ENCODE data around the gene SLC44A3.
"Not testable (repeated sequence)": the region's sequence is repeated elsewhere in the genome, so short reads cannot be mapped to it uniquely, and the experiment has no call there.

The SLC44A3 gene

GRCh38 chr1:94840381-94840780, 20.2 kb downstream of the SLC44A3 start:
- not testable (repeated sequence) for DNase-seq

GRCh38 chr1:94840808-94841207, 20.7 kb downstream of the SLC44A3 start:
- DNase-seq: no peak

- no peak for DNase-seq
These were observed 23.3 kb downstream of the SLC44A3 start for GRCh38 chr1:94843430-94843829.

- no peak for DNase-seq
These were observed 23.7 kb downstream of the SLC44A3 start for GRCh38 chr1:94843846-94844245.

GRCh38 chr1:94846308-94846707, 26.2 kb downstream of the SLC44A3 start:
- DNase-seq: no peak

GRCh38 chr1:94851571-94851970, 31.4 kb downstream of the SLC44A3 start:
- DNase-seq: no peak

GRCh38 chr1:94852788-94853187, 32.6 kb downstream of the SLC44A3 start:
- DNase-seq: no peak

GRCh38 chr1:94854458-94855306, 34.5 kb downstream of the SLC44A3 start:
- peak; percentile 86 to 89 for DNase-seq

GRCh38 chr1:94855307-94855700, 35.1 kb downstream of the SLC44A3 start:
- no peak for DNase-seq

GRCh38 chr1:94856004-94856403, 35.8 kb downstream of the SLC44A3 start:
- DNase-seq: no peak

- no peak for DNase-seq
These were observed 36.7 kb downstream of the SLC44A3 start for GRCh38 chr1:94856868-94857267.

GRCh38 chr1:94858276-94858675, 38.1 kb downstream of the SLC44A3 start:
- no peak for DNase-seq

- no peak for DNase-seq
These were observed 39.0 kb downstream of the SLC44A3 start for GRCh38 chr1:94859174-94859573.

- DNase-seq: no peak
These were observed 42.6 kb downstream of the SLC44A3 start for GRCh38 chr1:94862718-94863117.

GRCh38 chr1:94863297-94863911, 43.2 kb downstream of the SLC44A3 start:
- peak in 1 of 2 experiments; percentile 10 for DNase-seq

- DNase-seq: no peak
These were observed 43.8 kb downstream of the SLC44A3 start for GRCh38 chr1:94863919-94864318.

GRCh38 chr1:94864821-94865220, 44.7 kb downstream of the SLC44A3 start:
- DNase-seq: no peak

GRCh38 chr1:94865360-94865759, 45.2 kb downstream of the SLC44A3 start:
- DNase-seq: no peak

GRCh38 chr1:94866164-94866807, 46.1 kb downstream of the SLC44A3 start:
- DNase-seq: no peak

- no peak for DNase-seq
These were observed 50.9 kb downstream of the SLC44A3 start for GRCh38 chr1:94871031-94871430.

GRCh38 chr1:94872771-94873495, 52.8 kb downstream of the SLC44A3 start:
- no peak for DNase-seq

- DNase-seq: peak; percentile 94 to 98
These were observed 53.6 kb downstream of the SLC44A3 start for GRCh38 chr1:94873520-94874351.
